C1 segment of cervical spinal cord (tissue), 14 donors: ENCODE data around the gene LSP1.

Experiments
- DNase-seq, 14 donors: peaks; one replicate each; lab custom pipeline; 2025; lab: John Stamatoyannopoulos, UW

Gene LSP1

DNA sequence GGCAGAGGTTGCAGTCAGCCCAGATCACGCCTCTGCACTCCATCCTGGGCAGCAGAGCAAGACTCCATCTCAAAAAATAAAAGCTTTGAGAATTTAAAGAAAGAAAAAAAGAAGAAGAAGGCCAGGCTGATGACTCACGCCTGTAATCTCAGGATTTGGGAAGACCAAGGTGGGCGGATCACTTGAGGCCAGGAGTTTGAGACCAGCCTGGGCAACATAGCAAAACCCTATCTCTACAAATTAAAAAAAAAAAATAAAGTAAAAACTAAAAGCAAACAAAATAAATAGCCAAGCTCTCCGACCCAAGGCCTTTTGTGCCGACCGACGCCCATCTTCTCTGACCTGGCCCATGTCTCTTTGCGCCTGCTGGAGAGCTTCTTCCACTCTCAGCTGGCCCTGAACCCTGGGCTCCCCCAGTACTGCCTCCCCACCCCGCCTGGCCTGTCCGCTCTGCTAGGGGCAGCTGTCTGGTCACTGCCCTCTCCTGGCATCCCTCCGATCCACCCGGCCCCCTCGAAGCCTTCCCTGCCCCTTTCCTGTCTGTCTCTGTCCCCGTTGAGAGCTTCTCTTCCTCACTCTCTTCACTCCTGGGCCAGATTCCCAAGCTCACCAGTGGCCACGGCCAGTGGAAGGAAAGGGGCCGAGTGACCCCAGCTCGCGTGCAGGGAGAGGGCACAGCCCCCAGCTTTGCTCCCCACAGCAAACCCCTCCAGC lies 4.8 kb upstream of the LSP1 start:
- DNase-seq = no peak

DNA sequence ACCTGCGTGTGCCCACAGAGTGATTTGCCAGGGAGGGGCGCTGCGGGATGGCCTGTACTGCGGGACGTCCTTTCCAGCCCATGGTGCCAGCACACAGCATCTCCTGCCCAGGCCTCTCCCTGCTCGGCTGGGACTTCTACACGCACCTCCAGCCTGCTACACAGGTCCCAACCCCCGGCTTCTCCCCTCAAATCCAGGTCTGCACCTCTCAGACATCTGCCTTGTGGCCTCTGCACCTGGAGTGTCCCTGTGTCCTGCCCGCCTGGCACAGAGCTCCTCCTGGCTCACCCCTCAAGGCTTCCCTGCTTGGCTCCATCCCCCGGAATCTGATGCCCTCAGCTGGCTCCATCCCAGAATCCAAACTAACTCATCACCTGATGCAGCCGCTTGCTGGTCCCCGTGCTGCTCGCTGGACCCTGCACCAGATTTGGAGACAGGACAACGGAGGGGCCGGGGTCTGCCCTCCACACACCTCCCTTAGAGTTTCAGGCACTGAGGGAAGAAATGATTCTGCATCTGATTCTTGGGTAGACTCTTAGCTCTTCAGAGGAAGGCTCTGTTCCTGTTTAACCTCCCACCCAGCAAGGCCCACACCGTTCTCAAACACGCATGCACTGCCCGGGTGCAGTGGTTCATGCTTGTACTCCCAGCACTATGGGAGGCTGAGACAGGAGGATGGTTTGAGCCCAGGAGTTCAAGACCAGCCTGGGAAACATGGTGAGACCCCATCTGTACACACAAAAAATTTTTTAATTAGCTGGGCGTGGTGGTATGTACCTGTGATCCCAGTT lies 4.0 kb upstream of the LSP1 start:
- no peak for DNase-seq

DNA sequence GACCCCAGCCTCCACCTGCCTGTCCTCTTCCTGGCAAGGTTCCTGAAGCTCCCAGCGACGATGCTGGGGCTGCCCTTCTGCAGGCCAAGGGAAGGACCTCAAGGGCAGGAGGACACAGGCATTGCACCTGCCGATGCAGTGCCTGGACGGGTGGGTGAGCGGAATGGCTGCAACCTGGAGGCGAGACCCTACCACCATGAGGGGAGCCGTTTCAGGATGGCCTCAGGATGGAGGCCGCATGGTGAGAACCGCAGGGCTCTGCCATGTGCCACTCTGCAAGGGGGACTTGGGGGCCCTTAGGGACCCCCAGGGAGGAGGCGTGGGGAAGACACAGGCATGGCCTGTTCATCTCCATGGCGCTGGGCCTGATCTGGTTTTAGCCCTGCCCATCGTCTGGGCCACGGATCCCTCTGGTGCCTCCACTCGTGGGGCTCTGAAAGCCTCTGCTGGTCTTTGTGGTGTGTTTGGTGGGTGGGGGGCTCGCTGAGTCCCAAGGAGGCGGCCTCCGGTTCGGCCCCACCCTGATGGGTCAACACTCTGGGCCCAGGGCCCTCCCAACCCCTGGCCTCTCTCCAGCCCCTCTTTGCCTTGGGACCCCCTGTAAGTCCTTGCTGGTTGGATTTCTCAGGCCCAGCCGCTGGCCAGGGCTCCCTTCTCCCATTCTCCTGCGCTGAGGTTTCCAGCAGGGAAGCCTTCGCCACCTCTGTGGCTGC lies 1.3 kb upstream of the LSP1 start:
- DNase-seq = no peak

DNA sequence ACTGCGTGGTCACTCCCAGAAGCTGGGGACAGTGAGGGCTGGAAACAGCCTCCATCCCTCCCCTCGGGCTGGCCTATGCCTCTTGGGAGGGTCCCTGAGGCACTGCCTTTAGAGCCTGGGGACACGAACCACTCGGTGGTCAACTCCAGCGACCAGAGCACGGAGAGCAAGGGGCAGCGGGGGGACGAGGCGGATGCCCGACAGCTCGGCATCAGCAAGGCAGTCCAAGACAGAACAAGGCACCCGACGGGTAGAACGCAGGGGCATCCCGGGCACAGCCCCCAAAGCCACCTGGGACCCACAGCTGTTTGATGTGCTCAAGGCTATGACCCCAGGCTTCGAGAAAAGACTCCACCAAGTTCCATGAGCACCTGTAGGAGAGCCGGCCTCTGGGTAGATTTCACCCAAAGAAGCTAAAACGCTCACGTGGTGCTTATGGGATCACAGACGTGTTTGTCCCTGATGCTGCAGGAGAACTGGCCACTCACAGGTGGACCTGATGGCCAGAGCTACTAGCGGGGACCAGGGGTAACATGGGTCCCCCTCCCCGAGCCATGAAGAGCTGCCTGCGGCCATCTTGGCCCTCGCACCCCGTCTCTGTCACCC lies 510 bp upstream of the LSP1 start:
- no peak for DNase-seq

DNA sequence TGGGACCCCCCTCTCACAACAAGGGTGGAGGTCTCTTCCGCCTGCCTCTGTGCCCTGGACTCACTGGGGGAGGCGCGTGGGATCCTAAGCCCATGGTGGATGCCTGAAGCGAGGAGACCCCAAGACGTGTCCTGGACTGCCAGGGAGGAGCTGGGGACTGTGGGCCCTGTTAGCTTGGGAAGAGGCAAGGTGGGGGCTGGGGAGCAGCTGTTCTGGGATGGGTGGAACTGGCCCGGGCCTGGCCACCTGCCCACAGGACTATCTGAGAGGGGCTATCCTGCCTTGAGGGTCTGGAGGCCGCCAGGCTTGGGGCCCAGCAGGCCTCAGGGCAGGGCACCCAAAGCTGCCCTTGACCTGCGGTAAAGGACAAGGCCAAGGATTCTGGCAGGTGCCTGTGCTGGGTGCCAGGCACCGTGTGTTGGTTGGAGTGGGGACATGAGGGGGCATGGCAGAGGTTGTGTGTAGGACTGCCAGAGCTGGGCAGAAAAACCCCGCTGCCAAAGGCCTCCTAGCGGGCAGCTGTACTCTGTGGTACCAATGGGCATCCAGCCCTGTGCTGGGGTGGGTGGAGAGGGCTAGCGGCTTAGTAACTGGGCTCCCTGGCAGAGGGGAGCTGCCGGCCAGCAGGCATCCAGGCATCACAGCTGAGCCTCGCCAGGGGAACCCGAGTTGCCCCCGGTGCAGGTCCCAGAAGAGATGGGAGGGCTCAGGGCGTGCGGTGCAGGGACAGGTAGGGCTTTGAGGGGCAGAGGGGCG lies 670 bp downstream of the LSP1 start:
- peak in 1 of 14 donors; percentile 22 for DNase-seq

DNA sequence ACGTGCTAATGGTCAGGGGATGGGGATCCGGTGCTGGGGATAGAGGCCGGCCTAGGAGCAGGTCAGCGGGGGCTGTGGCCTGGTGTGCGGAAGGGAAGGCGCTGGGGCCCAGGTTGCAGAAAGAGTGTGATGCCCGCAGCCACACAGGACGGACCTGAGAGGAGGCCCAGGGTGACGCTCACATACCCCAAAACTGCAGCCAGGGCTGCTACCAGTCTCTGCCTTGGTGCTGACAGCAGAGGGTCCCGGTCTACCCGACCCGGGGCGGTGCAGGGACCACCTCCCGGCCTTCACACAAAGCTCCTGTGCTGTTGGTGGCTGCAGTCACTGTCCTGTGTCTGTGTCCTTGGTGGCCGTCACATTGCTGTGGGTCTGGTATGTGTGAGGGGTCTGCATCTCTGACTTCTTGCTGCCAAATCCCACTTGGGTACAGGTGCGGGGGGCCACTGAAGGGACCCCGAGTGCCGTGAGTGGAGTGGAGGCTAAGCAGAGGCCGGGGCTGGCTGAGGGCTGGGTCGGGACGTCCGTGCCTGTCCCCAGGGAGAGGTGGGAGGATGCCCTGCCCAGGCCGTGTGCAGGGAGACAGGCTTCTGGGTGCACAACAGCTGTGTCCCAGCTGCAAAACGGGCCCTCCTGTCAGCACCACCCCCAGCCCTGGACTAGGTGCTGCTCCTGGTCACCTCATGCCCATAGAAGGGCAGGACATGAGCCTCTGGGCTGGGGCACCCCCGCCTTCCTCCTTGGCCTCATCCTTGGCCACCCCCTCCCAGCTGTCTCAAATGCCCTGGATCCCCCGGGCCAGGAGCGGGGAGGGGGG lies 1.5 kb downstream of the LSP1 start:
- DNase-seq = no peak

DNA sequence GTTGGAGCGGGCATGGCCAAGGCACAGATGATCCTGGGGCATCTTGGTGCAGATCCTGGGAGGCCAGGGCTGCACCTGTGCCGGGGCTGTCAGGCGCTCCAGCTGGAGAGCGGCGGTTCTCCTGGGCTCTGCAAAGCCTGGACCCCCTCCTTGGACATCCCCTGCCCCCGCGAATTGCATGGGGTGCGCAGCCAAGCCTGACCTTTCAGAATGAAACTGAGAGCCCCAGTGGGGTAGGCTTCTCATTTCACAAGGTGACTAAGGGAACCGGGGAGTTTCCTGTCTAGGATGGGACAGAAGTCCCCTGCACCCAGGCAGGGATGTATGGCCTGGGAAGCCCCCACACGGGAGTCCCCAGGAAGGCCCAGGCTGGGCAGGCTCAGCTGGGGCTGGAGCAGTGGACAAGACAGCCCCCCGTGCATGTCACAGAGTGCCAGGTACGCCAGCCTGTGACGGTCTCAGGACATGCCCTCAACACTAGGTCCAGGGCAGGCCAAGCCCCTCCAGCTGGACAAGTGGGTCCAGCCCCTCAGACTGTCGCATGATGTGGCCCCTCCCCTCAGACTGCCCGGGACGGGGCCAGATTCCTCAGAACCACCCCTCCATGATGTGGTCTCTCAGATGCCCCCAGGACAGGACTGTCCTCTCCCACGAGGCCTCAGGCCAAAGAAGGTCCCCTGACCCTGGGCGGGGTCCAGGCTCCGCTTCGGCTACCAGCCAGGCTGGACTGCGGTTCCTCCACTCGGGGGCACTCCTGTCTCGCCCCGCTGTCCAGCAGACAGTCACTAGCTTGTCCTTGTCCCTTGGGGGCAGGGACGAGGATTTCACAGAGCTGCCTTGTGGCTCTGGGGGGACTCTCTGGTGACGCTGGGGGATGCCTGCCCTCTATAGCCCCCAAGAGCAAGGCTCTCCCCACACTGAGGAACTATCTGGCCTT lies 2.3 kb downstream of the LSP1 start:
- DNase-seq = no peak

DNA sequence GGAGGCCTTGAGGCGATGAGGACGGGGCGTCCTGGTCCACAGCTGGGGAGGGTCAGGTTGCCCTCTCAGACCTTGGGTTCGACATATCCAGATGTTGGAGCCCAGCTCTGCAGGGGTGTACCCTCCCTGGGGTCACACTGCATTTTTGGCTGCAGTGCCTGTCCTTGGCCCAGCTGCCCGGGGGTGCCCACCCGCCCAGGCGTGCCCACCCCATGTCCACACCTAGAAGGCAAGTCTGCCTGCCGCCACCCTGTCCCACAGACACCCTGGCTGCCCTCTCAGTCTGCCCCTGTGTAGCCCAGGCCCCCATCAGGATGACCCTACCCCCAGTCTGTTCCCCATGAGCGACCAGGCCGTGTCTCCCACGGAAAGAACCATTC lies 3.0 kb downstream of the LSP1 start:
- DNase-seq = no peak

DNA sequence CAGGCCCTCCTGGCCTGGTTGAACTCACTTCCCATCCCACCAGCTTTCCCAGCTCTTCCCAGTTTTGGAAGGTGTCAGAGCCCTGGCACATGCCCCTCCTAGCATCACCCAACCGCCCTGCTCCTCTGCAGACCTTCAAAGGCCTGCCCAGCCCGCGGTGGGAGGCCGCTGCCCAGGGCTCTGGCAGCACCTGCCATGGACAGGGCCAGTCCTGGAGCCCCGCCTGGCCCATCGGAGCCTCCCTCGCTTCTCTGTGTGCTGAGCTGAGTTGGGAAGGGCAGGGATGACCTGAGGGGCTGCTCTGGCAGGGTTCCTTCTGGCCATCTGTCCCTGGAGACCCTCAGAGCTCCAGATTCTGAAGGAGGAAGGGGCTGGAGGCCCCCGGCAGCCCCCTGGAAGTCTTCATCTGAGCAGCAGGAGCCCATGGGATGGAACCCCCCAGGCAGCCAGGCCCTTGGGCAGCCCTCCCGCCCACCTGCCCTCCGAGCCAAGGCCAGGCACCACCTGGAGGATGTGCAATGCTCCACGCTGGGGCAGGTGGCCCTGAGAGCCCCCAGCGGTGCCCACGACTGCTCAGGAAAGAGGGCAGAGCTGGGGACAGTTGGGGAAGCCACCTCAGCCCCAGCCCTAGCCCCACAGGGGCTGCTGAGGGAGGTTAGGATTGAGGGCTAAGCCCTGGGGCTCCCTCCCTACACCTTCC lies 3.6 kb downstream of the LSP1 start:
- no peak for DNase-seq

DNA sequence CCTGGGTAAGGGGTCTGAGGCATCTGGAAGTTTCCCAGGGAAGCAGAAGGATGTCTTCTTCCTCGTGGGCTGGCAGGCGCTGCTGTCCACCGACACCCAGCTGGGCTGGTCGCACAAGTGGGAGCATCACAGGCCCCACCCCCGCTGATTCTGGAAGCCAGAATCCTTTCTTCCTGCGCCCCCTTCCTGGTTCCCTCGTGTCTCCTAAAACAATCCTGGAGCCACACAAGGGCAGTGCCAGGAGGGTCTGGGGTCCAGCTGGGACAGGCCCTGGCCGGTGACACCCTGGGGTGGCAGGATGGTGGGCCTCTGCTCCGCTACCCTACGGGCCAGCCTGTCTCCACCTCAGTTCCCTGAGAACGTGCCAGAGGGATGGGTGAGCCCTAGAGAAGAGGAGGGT lies 4.2 kb downstream of the LSP1 start:
- DNase-seq = no peak

DNA sequence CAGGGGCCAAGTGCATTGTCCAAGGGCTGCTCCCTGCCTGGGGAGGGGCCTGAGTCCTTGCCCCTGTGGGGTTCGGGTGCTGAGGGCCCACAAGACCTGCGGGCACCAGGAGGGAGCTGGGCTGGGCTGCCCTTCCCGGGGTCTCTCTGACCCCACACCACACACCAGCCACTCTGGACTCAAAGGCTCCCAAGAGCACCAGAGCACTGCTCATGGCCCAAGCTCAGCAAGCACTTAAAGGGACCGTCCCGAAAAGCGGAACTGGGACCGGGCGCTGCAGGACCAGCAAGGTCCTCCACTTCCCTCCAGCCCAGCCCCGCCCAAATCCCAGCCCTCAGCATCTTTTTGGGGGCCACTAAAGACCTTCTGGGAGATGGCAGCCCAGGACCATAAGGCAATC lies 5.3 kb downstream of the LSP1 start:
- DNase-seq = no peak

DNA sequence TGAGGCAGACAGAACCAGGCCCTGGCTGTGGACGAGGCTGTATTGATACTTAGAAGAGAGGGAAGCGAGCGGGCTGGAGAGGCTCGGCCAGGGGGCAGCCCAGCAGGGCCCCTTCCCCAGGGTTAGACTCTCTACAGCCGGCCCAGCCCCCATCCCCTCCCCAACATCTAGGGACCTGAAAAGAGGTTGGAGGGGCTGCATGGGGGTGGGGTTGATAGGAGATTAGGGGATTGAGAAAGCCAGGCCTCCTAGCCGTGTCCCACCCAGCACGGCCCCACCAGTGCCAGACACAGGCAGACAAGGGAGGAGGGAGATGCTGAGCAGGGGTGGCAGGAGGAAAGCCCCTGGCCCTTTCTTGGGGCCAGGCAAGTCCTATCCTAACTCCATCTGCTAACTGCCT lies 5.7 kb downstream of the LSP1 start:
- no peak for DNase-seq

DNA sequence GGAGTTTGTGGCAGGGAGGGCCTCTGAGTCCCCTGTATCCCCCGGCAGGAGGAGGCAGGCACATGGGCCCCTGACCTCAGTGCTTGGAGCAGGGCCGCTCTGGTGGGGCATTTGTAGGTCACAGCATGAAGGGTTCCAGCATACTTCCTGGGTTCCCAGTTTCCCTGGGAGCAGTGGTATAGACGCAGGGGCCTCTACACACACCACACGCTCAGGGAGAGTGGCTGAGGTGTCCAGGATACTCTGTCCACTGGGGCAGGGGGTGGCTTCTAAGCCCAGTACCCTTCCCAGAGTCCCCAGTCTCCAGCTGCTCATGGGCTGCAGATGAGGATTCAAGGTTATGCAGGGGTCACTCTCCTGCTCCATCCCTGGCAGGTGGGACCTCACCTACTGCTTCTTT lies 6.1 kb downstream of the LSP1 start:
- no peak for DNase-seq

DNA sequence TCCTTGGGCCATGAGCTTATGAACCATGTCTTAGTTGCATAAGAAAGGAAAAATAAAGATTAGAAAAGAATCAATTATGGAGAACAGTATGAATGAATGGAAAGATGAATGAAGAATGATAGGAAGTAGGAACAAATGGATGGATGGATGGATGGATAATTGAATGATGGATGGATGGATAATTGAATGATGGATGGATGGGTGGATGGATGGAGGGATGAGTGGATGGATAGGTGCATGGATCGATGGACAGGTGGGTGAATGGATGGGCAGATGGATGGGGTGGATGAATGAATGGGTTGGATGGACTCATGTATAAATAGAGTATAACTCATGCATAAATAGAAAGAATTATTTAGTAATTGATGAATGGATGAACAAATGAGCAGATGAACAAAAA lies 7.2 kb downstream of the LSP1 start:
- DNase-seq = no peak

DNA sequence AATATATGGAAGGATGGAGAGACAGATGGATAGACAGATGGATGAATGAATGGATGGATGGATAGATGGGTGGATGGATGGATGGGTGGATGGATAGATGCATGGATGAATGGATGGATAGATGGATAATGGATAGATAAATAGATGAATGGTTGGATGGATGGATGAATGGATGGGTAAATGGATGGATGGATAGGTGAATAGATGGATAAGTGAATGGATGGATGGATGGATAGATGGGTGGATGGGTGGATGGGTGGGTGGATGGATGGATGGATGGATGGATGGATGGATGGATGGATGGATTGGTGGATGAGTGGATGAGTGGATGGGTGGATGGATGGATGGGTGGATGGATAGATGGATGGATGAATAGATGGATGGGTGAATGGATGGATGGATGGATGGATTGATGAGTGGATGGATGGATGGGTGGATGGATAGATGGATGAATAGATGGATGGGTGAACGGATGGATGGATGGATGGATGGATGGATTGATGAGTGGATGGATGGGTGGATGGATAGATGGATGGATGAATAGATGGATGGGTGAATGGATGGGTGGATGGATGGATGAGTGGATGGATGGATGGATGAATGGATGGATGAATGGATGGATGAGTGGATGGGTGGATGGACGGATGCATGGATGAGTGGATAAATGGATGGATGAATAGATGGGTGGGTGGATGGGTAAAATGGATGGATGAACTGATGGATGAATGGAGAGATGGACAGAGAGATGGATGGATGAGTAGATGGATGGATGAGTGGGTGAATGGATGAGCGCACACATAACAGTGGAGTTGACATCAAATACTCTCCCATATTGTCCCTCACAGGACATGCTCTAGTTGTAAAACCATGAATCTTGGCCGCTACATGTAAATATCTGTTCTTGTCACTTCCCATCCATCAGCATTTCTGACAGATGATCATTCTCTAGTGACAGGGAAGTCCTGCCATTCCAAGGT lies 8.8 kb downstream of the LSP1 start:
- no peak for DNase-seq

DNA sequence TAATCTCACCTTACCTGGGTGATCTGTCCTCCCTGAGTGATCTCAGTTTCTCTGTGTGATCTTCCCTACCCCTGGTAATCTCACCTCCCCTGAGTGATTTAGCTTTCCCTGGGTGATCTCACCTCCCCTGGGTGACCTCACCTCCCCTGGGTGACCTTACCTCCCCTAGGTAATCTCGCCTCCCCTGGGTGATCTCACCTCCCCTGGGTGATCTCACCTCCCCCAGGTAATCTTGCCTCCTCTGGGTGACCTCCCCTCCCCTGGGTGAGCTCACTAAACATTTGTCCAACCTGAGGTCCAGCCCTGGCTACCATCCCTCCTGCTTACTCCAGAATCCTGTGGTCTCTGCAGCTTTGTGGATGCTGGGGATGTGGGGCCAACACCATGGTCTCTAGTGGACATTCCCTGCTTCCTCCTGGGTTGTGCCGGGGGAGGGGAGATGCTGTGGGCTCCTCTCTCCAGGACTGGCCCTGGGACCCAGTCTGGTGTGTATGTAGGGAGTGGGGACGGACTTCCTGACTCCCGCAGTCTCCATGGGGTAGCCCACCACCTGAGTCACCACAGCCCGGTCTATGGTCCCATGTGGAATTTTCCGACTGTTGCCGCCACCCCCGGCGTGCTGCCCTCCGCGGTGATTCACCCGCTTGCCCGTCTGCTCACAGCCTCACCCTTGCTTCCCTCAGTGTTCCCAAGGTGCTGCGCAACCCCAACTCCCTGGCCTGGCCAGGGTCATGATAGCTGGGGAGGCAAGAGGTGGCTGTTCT lies 9.9 kb downstream of the LSP1 start:
- DNase-seq = no peak
